Upper lobe of right lung (tissue), 1 donor: ENCODE results near the gene U2AF1L4. TPM values are rescaled to one million over a fixed set of nuclear protein-coding genes. Genes with fewer than 3 reads are reported as not detected.
"Not testable (repeated sequence)": the region's sequence is repeated elsewhere in the genome, so short reads cannot be mapped to it uniquely, and the experiment has no call there.

Experiments used
- ATAC-seq: fragments of 200-7000 bp; cut with Tn5 transposase; one replicate; pipeline ENCODE4 v1.9.1; 2020; ENCODE audit warnings: mild to moderate bottlenecking, moderate library complexity
- DNase-seq: peaks from one replicate; pipeline ENCODE4 v3.0.0-alpha.2; 2020
- H3K27ac ChIP-seq: fragments of 200-600 bp; one replicate; pipeline ENCODE4 v1.8.0; 2022
- H3K27me3 ChIP-seq: fragments of 200-600 bp; one replicate; pipeline ENCODE4 v1.8.0; 2022; ENCODE audit warnings: mild to moderate bottlenecking
- H3K36me3 ChIP-seq: fragments of 200-600 bp; one replicate; pipeline ENCODE4 v1.8.0; 2022
- H3K4me1 ChIP-seq: fragments of 200-600 bp; one replicate; pipeline ENCODE4 v1.8.0; 2022
- H3K4me3 ChIP-seq: fragments of 200-600 bp; one replicate; pipeline ENCODE4 v1.8.0; 2022; ENCODE audit warnings: mild to moderate bottlenecking
- H3K9me3 ChIP-seq: fragments of 200-600 bp; one replicate; pipeline ENCODE4 v1.8.0; 2022
- intact Hi-C: fragments of 100-400 bp; cut with DNase I; formaldehyde crosslinking; loops from one replicate; pipeline ENCODE4 v1.11.0; 2022
- total RNA-seq: library from RNA; stranded (reverse); fragmentation: NEBNext Ultra II Directional; extraction: Animal tissue kit (Norgen Biotek cat#: 25700); gene quantifications from one replicate; pipeline ENCODE4 v1.2.1, GENCODE V29; 2021
- TF ChIP-seq, protein P1 (sequence below): fragments of 200-600 bp; IDR thresholded peaks from one replicate; pipeline ENCODE4 v1.8.0; 2022; ENCODE audit warnings: antibody characterized with exemption
- donor health status: DM: no; HTN: yes; CAD: no; lungs with severe emphysema.

The U2AF1L4 gene
- total RNA-seq, 1 donor from 2014 or later = 26.3 TPM

DNA sequence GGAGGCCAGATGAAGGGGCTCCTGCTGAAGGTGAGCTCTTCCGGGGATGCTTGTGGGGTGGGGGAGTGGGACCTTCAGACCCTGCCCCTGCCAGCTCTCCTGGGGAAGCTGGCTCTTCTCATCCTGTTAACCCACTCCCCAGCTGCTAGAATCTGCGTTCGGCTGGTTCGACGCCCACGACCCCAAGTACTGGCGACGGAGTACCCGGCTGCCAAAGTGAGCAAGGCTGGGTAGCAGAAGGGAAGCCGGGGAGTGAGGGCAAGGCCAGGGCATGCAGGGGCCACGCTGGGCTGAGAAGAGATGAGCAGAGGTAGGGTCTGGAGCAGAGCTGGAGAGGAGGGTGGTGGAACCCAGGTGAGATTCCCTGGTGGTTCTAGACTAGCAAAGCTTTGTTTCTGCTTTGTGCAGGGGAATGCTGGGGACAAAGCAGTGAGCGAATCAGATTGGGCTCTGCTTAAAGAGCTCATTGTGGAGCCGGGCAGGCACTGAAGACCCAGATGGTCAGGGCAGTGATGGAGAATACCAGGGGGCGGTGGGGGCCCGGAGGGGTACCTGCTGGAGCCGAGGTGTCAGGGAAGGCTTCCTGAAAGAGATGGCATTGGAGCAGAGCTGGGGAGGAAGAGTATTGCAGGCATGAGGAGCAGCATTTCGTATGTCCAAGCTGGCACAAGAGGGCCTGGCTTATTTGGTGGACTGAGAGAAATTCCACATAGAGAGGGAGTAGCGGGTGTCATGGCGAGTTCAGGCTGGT is 17.1 kb downstream of the U2AF1L4 start:
- intact Hi-C loops = no loop called here
- ATAC-seq (no peak), DNase-seq (peak; percentile 60)
- H3K4me3 ChIP-seq = no peak overlapping the region
- peaks cover 99% of the 10 kb centered on the region for H3K36me3 ChIP-seq
- TF ChIP-seq, protein P1, sequence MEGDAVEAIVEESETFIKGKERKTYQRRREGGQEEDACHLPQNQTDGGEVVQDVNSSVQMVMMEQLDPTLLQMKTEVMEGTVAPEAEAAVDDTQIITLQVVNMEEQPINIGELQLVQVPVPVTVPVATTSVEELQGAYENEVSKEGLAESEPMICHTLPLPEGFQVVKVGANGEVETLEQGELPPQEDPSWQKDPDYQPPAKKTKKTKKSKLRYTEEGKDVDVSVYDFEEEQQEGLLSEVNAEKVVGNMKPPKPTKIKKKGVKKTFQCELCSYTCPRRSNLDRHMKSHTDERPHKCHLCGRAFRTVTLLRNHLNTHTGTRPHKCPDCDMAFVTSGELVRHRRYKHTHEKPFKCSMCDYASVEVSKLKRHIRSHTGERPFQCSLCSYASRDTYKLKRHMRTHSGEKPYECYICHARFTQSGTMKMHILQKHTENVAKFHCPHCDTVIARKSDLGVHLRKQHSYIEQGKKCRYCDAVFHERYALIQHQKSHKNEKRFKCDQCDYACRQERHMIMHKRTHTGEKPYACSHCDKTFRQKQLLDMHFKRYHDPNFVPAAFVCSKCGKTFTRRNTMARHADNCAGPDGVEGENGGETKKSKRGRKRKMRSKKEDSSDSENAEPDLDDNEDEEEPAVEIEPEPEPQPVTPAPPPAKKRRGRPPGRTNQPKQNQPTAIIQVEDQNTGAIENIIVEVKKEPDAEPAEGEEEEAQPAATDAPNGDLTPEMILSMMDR = no peak
- H3K27me3 ChIP-seq = no peaks in the 10 kb centered on the region
- no peaks in the 10 kb centered on the region for H3K4me1 ChIP-seq
- no peak overlapping the region for H3K27ac ChIP-seq
- H3K9me3 ChIP-seq = no peaks in the 10 kb centered on the region

DNA sequence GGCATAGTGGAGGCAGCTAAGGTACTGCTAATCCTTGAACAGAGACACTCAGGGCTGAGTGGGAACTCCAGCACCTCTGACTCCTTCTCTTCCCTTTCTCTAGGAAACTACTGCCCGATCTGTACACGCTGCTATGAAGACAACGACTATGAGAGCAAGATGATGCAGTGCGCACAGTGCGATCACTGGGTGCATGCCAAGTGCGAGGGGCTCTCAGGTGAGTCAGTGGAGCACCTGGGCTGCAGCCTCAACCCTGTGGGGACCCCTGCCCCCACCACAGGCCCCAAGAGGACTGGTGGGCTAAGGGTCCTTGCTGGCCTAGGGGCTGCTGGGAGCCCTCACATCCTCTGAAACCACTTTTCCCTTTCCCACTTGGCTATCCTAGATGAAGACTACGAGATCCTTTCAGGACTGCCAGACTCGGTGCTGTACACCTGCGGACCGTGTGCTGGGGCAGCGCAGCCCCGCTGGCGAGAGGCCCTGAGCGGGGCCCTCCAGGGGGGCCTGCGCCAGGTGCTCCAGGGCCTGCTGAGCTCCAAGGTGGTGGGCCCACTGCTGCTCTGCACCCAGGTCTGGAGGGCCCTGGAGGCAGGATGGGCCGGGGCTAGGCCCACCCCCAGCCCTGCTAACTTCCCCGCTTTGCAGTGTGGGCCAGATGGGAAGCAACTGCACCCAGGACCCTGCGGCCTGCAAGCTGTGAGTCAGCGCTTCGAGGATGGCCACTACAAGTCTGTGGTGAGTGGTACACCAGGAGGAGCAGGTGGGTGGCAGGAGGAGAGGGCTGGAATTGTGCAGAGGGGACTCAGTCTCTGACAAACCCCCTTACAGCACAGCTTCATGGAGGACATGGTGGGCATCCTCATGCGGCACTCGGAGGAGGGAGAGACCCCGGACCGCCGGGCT is 17.9 kb downstream of the U2AF1L4 start:
- Histone ChIP-seq H3K4me1 (no peaks in the 10 kb centered on the region), H3K36me3 (peaks cover 100% of the 10 kb centered on the region), H3K27ac (no peak overlapping the region), H3K27me3 (no peaks in the 10 kb centered on the region), H3K9me3 (no peaks in the 10 kb centered on the region), H3K4me3 (no peak overlapping the region)
- ATAC-seq = no peak
- intact Hi-C loops = no loop called here
- no peak for DNase-seq
- TF ChIP-seq, protein P1 = no peak

DNA sequence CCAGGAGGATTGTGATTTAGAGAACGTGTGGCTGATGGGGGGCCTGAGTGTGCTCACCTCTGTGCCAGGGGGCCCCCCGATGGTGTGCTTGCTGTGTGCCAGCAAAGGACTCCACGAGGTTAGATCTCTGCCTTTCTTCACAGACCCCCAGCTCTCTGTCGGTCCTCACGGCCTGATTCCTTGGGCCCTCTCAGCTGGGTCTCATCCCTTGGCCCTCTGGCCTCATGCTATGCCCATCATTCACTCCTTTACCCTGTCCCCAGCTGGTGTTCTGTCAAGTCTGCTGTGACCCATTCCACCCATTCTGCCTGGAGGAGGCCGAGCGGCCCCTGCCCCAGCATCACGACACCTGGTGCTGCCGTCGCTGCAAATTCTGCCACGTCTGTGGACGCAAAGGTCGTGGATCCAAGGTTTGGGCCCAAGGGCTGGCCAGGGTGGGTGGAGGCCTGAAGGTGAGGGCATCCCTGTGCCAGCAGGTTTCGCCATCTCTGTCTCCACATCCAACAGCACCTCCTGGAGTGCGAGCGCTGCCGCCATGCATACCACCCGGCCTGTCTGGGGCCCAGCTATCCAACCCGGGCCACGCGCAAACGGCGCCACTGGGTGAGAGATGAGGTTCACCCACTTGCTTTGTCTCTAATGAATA is 19.9 kb downstream of the U2AF1L4 start:
- DNase-seq (no peak), ATAC-seq (no peak)
- Histone ChIP-seq H3K9me3 (no peaks in the 10 kb centered on the region), H3K4me1 (no peaks in the 10 kb centered on the region), H3K36me3 (peaks cover 96% of the 10 kb centered on the region), H3K27ac (no peak overlapping the region), H3K27me3 (no peaks in the 10 kb centered on the region), H3K4me3 (no peak overlapping the region)
- intact Hi-C loops = no loop called here
- TF ChIP-seq, protein P1 = no peak

DNA sequence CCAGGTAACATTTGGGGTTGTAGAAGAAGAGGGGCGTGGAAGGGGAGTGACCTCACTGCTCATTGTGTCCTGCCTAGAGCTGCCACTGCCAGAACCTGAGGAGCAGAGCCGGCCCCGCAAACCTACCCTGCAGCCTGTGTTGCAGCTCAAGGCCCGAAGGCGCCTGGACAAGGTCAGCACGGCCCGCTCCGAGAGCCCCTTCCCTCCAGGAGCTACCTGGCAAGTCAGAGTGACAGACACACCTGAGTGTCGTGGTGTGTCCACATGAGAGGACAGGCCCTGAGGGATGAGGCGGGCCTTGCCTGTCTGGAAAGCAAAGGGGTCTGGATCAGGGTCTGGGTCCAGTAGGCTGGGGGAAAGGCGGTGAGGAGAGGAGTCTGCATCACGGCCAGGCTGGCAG is 20.7 kb downstream of the U2AF1L4 start:
- Histone ChIP-seq H3K36me3 (peaks cover 93% of the 10 kb centered on the region), H3K4me1 (peaks cover under 1% of the 10 kb centered on the region), H3K27ac (no peak overlapping the region), H3K27me3 (no peaks in the 10 kb centered on the region), H3K9me3 (no peaks in the 10 kb centered on the region), H3K4me3 (no peak overlapping the region)
- intact Hi-C loops = no loop called here
- no peak for ATAC-seq
- DNase-seq = no peak
- TF ChIP-seq, protein P1 = no peak

DNA sequence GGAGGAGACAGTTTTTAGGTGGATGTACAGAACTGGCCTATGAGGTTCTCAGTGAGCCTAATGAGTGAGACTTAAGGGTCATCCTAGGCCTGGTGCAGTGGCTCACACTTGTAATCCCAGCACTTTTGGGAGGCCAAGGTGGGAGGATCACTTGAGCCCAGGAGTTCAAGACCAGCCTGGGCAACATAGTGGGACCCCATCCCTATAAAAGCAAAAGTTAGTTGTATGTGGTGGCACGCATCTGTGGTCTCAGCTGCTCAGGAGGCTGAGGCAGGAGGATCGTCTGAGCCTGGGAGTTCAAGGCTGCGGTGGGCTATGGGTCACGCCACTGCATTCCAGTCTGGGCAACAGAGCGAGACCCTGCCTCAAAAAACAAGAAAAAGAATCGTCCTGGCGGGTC is 21.1 kb downstream of the U2AF1L4 start:
- ATAC-seq, DNase-seq, H3K4me1 ChIP-seq, H3K27ac ChIP-seq, intact Hi-C loops, H3K4me3 ChIP-seq, H3K9me3 ChIP-seq, H3K27me3 ChIP-seq: not testable (repeated sequence)
- H3K36me3 ChIP-seq = peaks cover 89% of the 10 kb centered on the region
